ENCODE measurements around the gene SULT4A1. TPM values are rescaled to one million over a fixed set of nuclear protein-coding genes. Genes with fewer than 3 reads are reported as not detected.

Gene SULT4A1
- total and polyA plus RNA-seq, 2 of the 8 experiments (the other 6 are each of a cell fraction or from before 2014, with no cell fraction given), result 9.1 to 11.8 TPM

DNA sequence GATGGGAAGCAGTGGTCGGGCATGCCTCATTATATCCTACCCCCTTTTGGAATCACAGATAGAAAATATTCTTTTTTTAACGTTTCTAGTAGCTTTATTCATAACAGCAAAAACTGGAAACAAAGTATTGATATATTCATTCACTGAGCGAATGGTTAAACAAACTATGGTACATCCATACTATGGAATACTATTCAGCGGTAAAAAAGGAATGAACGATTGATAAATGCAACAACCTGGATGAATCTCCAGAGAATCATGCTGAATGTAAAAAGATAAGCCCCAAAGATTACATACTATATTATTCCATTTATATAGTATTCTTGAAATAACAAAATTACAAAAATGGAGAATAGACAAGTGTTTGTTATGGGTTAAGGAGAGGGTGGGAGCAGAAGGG lies 7.5 kb upstream of the SULT4A1 start:
- Histone ChIP-seq H4K5ac (ENCODE audit: insufficient read length, low read depth, low read length) (no peak overlapping the region), H3K4me3 (ENCODE audit: extremely low read depth in 1 of 4, insufficient read depth in 2 of 4, low read depth in 3 of 4, low read length in 4 of 4) (no peak overlapping the region; a peak in 1 of 8 replicates), H3K14ac (ENCODE audit: insufficient read length) (no peak overlapping the region), H3K27me3 (replicated peaks in 1 of 4; ENCODE audit: control insufficient read depth in 3 of 4, extremely low read depth in 1 of 4, insufficient read depth in 3 of 4, low read length in 3 of 4) (no peaks in the 10 kb centered on the region), H3K18ac (ENCODE audit: extremely low read depth, low read length) (no peak overlapping the region), H4K8ac (ENCODE audit: extremely low read depth, insufficient read depth, low read length) (no peak overlapping the region), H3K9ac (replicated peaks in 1 of 4; ENCODE audit: extremely low read depth in 1 of 4, low read depth in 3 of 4, low read length in 3 of 4) (no peak overlapping the region), H3K79me1 (ENCODE audit: low read depth, low read length) (no peaks in the 10 kb centered on the region), H2BK120ac (replicated peaks; ENCODE audit: low read depth, low read length) (no peak overlapping the region), H3K79me2 (ENCODE audit: control insufficient read depth in 1 of 2, insufficient read depth in 2 of 2, low read length in 2 of 2) (no peaks in the 10 kb centered on the region), H3K27ac (ENCODE audit: low read depth, low read length) (no peak overlapping the region), H3K9me3 (ENCODE audit: insufficient read depth in 2 of 2, low read depth in 1 of 2, low read length in 1 of 2) (peaks cover 3 to 14% of the 10 kb centered on the region in 2 experiments), H2AK5ac (ENCODE audit: low read depth, low read length) (no peak overlapping the region), H3K23me2 (ENCODE audit: low read depth, low read length) (no peaks in the 10 kb centered on the region), H4K91ac (replicated peaks; ENCODE audit: insufficient read length, low read length) (no peak overlapping the region), H3K4me1 (replicated peaks in 1 of 4; ENCODE audit: control insufficient read depth in 3 of 4, insufficient read depth in 4 of 4, low read length in 3 of 4) (peaks cover 0 to 5% (median 2%) of the 10 kb centered on the region in 4 experiments; a peak in 4 of 7 replicates), H3K4me2 (ENCODE audit: insufficient read depth in 1 of 2, low read depth in 2 of 2, low read length in 2 of 2) (no peak overlapping the region), H2BK5ac (ENCODE audit: low read depth, low read length) (no peak overlapping the region), H3K23ac (ENCODE audit: insufficient read length) (no peak overlapping the region), H3K56ac (replicated peaks; ENCODE audit: insufficient read length, low read depth, low read length) (no peak overlapping the region), H3K4ac (replicated peaks; ENCODE audit: insufficient read length, low read depth, low read length) (no peak overlapping the region), H2AFZ (ENCODE audit: low read length) (no peak overlapping the region), H3K36me3 (ENCODE audit: control insufficient read depth in 2 of 4, insufficient read depth in 4 of 4, low read length in 3 of 4) (no peaks in the 10 kb centered on the region), H2BK15ac (ENCODE audit: low read length) (no peak overlapping the region), H2BK12ac (ENCODE audit: low read depth, low read length) (no peak overlapping the region), H2BK20ac (ENCODE audit: low read length) (no peak overlapping the region), H4K20me1 (replicated peaks in 1 of 2; ENCODE audit: control insufficient read depth in 1 of 2, insufficient read depth in 2 of 2, low read length in 2 of 2) (no peaks in the 10 kb centered on the region)
- 93% methylated on average over 5 of the region's 5 CpGs; no CpG with 5 or more reads in 1 of the 2 experiments for WGBS, 2 experiments (ENCODE audit: extremely low coverage in 1 of 2, insufficient coverage in 1 of 2, insufficient read length in 1 of 2, insufficient replicate concordance in 2 of 2, low coverage in 1 of 2, low lambda C conversion rate in 2 of 2, missing lambda C conversion rate in 1 of 2)
- POLR2A ChIA-PET (ENCODE audit: partially characterized antibody), result interaction anchor here (1.6 kb wide), 1 partner anchor 12 kb away, joined by 5 read pairs; no protein-coding TSS in a partner anchor
- TF ChIP-seq KDM1A (IDR thresholded peaks at IDR 0.05; ENCODE audit: borderline replicate concordance, low read length) (0 out of 2 replicates have a peak, but pooled peaks have one; percentile 40), GTF2F1 (IDR thresholded peaks at IDR 0.05; ENCODE audit: borderline replicate concordance, low read depth, low read length) (no peak), BCL11A (IDR thresholded peaks at IDR 0.05; ENCODE audit: low read depth in 2 of 2, low read length in 2 of 2) (no peak), HDAC2 (IDR thresholded peaks at IDR 0.05; ENCODE audit: borderline replicate concordance in 1 of 2, low read depth in 2 of 2, low read length in 2 of 2) (peak in 1 of 2 experiments; percentile 61; a peak in 1 of 4 replicates), CREB1 (IDR thresholded peaks at IDR 0.05) (no peak)
- CTCF ChIA-PET (ENCODE audit: partially characterized antibody), result interaction anchor here (4.2 kb wide), 1 partner anchor 12 kb away, joined by 24 read pairs; no protein-coding TSS in a partner anchor
- FAIRE-seq (no peak), DNase-seq (ENCODE audit: low read depth in 1 of 2, low spot score in 2 of 2) (no peak)
